ENCODE data around the gene KCNK3. TPM values are rescaled to one million over a fixed set of nuclear protein-coding genes. Genes with fewer than 3 reads are reported as not detected.
A peak's percentile ranks its signal among the peaks of the same experiment; 100 is the strongest.

KCNK3 gene
- total and polyA plus RNA-seq, 2 of the 13 experiments (the other 11 are each of a cell fraction or from before 2014, with no cell fraction given) = not detected

DNA sequence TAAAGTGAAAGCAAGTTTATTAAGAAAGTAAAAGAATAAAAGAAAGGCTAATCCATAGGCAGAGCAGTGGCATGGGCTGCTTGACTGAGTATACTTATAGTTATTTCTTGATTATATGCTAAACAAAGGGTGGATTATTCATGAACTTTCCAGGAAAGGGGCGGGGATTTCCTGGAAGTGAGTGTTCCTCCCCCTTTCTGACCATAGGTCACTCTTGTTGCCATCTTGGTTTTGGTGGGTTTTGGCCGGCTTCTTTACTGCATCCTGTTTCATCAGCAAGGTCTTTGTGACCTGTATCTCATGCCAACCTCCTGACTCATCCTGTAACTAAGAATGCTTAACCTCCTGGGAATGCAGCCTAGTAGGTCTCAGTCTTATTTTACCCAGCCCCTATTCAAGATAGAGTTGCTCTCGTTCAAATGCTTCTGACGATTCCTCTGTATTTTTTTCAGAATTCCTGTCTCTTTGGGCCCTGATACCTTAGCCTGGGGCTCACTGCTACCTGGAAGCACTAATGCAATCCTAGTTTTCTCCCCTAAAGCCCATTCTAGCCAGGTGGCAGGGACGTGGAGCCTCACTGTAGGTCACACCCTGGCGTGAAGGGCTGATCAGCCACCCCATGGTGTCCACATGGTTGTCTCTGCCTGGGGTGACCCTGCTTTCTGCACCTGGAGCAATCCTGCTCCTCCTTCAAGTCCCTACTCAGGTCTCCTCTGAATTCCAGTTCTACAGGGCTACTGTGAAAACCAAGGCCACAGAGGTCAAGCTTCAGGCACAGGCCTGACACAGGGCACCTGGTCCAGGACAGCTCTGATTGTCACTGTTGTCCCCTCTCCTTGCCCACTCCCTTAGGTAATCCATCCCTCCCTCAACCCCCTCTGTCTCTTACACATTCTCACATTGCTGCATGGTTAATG, 65.6 kb downstream of the KCNK3 start (continued):
- TF ChIP-seq HNF4G (IDR thresholded peaks at IDR 0.05; ENCODE audit: borderline replicate concordance, low read depth, low read length) = peak; percentile 36; the same call in 1 of the 2 replicates
- no peak for TF ChIP-seq HNF4G (CRISPR knock-in tag; IDR thresholded peaks at IDR 0.05; ENCODE audit: borderline replicate concordance, low read depth)
- TF ChIP-seq, protein P1, sequence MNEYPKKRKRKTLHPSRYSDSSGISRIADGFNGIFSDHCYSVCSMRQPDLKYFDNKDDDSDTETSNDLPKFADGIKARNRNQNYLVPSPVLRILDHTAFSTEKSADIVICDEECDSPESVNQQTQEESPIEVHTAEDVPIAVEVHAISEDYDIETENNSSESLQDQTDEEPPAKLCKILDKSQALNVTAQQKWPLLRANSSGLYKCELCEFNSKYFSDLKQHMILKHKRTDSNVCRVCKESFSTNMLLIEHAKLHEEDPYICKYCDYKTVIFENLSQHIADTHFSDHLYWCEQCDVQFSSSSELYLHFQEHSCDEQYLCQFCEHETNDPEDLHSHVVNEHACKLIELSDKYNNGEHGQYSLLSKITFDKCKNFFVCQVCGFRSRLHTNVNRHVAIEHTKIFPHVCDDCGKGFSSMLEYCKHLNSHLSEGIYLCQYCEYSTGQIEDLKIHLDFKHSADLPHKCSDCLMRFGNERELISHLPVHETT (CRISPR knock-in tag; conservative IDR thresholded peaks at IDR 0.05) = no peak
- TF ChIP-seq SNAPC2 (CRISPR knock-in tag; IDR thresholded peaks at IDR 0.05) = no peak
- TF ChIP-seq, protein P2, sequence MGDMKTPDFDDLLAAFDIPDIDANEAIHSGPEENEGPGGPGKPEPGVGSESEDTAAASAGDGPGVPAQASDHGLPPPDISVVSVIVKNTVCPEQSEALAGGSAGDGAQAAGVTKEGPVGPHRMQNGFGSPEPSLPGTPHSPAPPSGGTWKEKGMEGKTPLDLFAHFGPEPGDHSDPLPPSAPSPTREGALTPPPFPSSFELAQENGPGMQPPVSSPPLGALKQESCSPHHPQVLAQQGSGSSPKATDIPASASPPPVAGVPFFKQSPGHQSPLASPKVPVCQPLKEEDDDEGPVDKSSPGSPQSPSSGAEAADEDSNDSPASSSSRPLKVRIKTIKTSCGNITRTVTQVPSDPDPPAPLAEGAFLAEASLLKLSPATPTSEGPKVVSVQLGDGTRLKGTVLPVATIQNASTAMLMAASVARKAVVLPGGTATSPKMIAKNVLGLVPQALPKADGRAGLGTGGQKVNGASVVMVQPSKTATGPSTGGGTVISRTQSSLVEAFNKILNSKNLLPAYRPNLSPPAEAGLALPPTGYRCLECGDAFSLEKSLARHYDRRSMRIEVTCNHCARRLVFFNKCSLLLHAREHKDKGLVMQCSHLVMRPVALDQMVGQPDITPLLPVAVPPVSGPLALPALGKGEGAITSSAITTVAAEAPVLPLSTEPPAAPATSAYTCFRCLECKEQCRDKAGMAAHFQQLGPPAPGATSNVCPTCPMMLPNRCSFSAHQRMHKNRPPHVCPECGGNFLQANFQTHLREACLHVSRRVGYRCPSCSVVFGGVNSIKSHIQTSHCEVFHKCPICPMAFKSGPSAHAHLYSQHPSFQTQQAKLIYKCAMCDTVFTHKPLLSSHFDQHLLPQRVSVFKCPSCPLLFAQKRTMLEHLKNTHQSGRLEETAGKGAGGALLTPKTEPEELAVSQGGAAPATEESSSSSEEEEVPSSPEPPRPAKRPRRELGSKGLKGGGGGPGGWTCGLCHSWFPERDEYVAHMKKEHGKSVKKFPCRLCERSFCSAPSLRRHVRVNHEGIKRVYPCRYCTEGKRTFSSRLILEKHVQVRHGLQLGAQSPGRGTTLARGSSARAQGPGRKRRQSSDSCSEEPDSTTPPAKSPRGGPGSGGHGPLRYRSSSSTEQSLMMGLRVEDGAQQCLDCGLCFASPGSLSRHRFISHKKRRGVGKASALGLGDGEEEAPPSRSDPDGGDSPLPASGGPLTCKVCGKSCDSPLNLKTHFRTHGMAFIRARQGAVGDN (CRISPR knock-in tag; IDR thresholded peaks at IDR 0.05) = peak; percentile 33
- no peak for TF ChIP-seq ZNF703 (CRISPR knock-in tag; IDR thresholded peaks at IDR 0.05; ENCODE audit: borderline replicate concordance)
- TF ChIP-seq ZNF256 (CRISPR knock-in tag; conservative IDR thresholded peaks at IDR 0.05) = no peak
- TF ChIP-seq ZNF225 (CRISPR knock-in tag; IDR thresholded peaks at IDR 0.05) = no peak
- no peak for TF ChIP-seq TBX2 (CRISPR knock-in tag; IDR thresholded peaks at IDR 0.05; ENCODE audit: borderline replicate concordance)
- TF ChIP-seq ZBTB38 (CRISPR knock-in tag; IDR thresholded peaks at IDR 0.05) = no peak
- TF ChIP-seq TAF15 (IDR thresholded peaks at IDR 0.05; ENCODE audit: low read depth, low read length, poor library complexity, severe bottlenecking) = no peak
- TF ChIP-seq HOXD1 (CRISPR knock-in tag; IDR thresholded peaks at IDR 0.05) = no peak
- TF ChIP-seq HNRNPK (IDR thresholded peaks at IDR 0.05; ENCODE audit: low read depth, low read length, poor library complexity, severe bottlenecking) = no peak
- no peak for TF ChIP-seq ZFP36 (IDR thresholded peaks at IDR 0.05; ENCODE audit: borderline replicate concordance, low read depth, low read length, partially characterized antibody)
- TF ChIP-seq ZBTB4 (CRISPR knock-in tag; IDR thresholded peaks at IDR 0.05; ENCODE audit: borderline replicate concordance) = no peak
- TF ChIP-seq CENPT (CRISPR knock-in tag; IDR thresholded peaks at IDR 0.05; ENCODE audit: low read depth) = no peak
- TF ChIP-seq NFIC (IDR thresholded peaks at IDR 0.05; ENCODE audit: low read length) = no peak
- no peak for TF ChIP-seq ZNF263 (CRISPR knock-in tag; IDR thresholded peaks at IDR 0.05)
- no peak for TF ChIP-seq NPAS2 (CRISPR knock-in tag; IDR thresholded peaks at IDR 0.05; ENCODE audit: borderline replicate concordance)
- TF ChIP-seq RELA (CRISPR knock-in tag; IDR thresholded peaks at IDR 0.05) = no peak
- no peak for TF ChIP-seq AGO2 (optimal IDR thresholded peaks at IDR 0.05; ENCODE audit: low read depth, low read length)

Measured in HepG2 (cell line).